Esophagus mucosa (tissue), 1 donor: ENCODE measurements around the gene PCDH8. TPM values are rescaled to one million over a fixed set of nuclear protein-coding genes. Genes with fewer than 3 reads are reported as not detected.
"Not testable (repeated sequence)": the region's sequence is repeated elsewhere in the genome, so short reads cannot be mapped to it uniquely, and the experiment has no call there.

Experiments used
- ATAC-seq: fragments of 200-7000 bp; cut with Tn5 transposase; one replicate; pipeline ENCODE4 v1.9.1; 2020
- total RNA-seq: library from RNA; stranded (reverse); gene quantifications from one replicate; pipeline ENCODE4 v1.2.4, GENCODE V29; 2023
- donor health status: DM: yes; HTN: yes; CAD: no.

The PCDH8 gene
- total RNA-seq, 1 donor from 2014 or later: 0.04 TPM

GRCh38 chr13:52817886-52818285, 30.6 kb downstream of the PCDH8 start:
- ATAC-seq: not testable (repeated sequence)

- ATAC-seq: no peak
Measured at GRCh38 chr13:52815330-52815729, 33.1 kb downstream of the PCDH8 start.

GRCh38 chr13:52812941-52813340, 35.5 kb downstream of the PCDH8 start:
- ATAC-seq: no peak

DNA sequence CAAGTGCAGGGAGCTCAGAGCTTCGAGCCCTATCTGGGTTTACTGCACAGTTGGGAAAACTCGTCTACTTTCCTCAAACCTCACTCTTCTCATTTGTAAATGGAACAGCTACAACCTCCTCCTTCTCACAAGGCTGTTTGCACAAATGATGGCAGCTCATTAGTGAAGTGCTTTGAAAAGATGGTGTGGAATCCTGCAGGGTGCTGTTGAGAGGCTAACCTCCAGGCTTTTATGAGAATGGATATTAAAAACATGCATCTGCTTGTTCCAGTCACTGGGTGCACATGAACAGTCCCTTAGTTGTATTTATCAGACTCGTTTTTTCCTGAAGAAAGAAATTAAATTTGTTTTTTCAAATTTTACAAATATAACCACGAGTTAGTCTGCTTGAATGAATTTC, 36.6 kb downstream of the PCDH8 start:
- no peak for ATAC-seq

GRCh38 chr13:52810526-52810925, 37.9 kb downstream of the PCDH8 start:
- no peak for ATAC-seq

DNA sequence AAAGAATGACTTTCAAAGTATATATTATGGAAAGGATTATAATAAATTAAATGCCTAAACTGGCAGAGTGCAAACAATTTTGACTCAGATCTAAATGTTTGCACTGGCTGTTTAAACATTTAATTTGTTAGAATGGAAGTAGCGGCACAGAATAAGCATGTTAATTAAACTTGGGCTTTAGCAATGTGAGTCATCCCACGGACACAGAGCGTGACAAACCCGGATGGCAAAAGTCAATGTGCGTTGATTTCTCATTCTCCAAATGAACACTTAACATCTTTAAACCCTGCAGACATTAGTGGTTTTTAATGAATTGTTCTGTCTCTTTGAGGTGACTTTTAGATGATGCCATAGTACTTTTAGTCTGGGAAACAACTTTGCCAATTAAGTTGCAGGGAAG, 38.4 kb downstream of the PCDH8 start:
- ATAC-seq: no peak

DNA sequence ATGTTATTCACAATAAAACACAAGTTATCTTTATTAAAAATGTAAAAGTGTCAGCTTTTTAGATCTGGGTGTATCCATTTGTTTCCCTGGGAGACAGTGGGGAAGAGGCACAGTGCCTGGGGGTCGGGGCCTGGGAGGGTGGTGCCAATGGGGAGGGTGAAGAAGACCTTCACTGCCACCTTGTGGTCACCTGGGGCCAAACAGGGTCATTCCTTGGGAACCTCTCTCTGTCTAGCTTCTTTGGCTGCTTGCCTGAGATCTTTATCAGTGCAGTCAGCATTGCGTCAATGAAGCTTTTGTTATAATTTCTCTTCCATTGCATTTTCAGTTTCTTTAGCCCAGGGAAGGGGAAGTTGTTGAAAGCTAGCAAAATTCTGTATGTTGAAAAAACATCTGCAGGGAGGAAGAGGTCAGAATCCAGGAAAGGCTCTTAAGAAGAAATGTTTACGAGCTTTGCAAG, 39.1 kb downstream of the PCDH8 start:
- ATAC-seq: no peak

DNA sequence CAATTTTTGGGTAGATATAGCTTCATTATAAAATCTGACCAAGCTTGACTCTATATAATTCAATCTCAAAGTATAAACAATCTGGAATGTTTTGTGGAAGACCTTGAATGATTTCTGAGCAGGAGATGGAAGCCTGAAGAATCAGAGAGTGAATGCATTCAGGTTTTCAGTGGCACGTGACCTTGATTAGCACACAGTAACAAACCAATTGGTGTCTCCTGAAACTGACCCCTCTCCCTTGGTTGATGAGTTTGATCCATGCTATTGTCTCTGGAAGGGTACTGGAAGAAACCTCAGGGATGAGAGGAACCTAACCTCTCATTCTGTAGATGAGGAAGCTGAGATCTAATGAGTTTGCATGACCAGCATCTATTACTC, 39.6 kb downstream of the PCDH8 start:
- no peak for ATAC-seq

GRCh38 chr13:52806029-52806428, 42.4 kb downstream of the PCDH8 start:
- no peak for ATAC-seq

DNA sequence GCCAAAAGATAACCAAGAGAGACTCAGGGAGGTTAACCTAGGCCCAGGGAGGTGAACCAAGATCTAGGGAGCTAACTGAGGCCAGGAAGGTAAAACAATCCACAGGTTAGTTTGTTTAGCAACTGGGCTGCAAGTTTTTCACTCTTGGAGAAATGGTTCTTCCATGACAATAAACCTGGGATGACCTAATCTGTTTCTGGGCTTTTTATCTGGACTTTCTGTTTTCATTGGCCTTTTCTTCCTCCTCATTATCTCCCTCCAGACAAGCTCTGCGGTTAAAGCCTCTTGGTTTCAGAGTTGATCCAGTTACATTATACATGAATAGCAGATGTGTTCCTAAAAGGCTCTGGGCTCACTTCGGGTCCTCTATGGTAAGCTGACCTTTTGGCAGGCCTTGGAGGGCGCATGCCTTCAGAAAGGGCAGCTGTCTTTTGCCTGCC, 44.2 kb downstream of the PCDH8 start:
- ATAC-seq: no peak

- ATAC-seq: no peak
Measured at GRCh38 chr13:52800856-52801255, 47.6 kb downstream of the PCDH8 start.

DNA sequence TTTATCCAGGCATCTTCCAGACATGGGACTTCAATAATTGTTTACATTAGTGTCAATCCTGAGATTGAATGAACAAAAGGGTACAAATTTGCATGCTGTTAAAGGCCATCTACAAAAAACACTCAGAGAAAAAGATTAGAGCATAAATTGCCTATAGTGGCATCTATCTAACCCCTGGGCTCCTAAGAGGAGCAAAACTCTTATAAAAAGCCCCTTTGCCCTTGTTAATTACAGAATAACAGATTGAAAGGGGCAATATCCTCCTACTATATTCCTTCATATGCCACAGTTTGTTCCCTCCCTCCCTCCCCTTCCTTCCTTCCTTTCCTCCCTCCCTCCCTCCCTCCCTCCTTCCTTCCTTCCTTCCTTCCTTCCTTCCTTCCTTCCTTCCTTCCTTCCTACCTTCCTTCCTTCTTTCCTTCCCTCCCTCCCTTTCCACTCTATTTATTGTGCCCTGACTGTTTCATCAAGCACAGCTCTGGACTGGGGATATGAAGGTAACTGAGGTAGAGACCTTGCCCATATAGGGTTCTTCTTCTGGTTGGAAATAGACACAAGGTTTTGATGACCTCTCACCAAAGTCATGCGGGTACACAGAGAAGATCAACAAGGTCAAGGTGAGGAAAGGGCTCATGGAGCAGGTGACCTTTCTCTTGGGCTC, 49.5 kb downstream of the PCDH8 start:
- no peak for ATAC-seq

GRCh38 chr13:52797176-52797575, 51.3 kb downstream of the PCDH8 start:
- ATAC-seq: no peak

GRCh38 chr13:52794589-52794988, 53.9 kb downstream of the PCDH8 start:
- no peak for ATAC-seq

DNA sequence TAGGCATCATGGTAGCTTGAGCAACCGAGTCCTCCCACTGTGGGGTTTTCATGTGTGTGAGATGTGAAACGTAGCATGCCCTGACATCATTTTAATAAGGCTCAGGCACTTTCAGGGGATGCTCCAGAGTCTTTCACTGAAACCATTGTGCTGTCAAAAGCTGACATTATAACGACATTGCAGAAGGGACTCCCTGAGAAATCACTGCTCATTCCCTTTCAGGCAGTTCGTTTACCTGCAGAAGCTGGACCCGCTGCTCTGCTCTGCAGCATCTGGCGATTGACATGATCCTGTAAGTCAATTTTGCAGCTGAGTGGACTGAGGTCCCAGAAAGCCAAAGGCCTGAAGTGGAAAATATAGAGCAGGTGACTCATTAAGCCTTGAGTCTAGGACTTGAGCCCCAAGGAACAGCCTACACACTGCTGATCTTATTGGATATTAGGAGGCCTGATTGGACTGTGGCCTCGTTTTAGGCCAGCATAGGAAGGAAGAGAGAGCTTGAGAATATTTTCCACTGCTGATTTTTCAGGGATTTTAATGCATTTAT, 54.9 kb downstream of the PCDH8 start:
- ATAC-seq: no peak

Other genes starting within 250 kb of the PCDH8 start
- 3.7 TPM for gene HNRNPA1L2, start 206.2 kb downstream of the PCDH8 start, total RNA-seq
- 33.0 TPM for gene SUGT1, start 195.8 kb downstream of the PCDH8 start, total RNA-seq
- gene CNMD, start 108.8 kb downstream of the PCDH8 start, total RNA-seq: not detected
- gene OLFM4, start 180.2 kb upstream of the PCDH8 start, total RNA-seq: 3.0 TPM